ENCODE data around the gene CCT5. TPM values are rescaled to one million over a fixed set of nuclear protein-coding genes. Genes with fewer than 3 reads are reported as not detected.

CCT5 gene
- total RNA-seq, 2 experiments from 2014 or later: 511 to 526 TPM

DNA sequence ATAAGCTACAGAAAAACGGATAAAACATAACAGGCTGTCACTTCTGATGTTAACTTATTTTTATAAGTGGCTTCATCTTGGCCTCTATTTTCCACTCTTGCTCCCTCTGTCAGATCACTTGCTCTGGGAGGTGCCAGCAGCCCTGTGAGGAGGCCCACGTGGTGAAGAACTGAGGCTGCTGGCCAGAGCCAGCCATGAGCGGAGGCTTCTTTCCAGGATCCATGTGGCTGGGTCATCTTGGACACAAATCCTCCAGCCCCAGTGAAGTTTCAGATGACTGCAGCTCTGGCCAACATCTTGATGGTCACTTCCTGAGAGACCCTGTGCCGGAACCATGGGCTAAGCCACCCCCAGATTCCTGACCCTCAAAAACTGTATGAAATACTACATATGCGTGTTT lies 65.1 kb downstream of the CCT5 start:
- POLR2A ChIA-PET: no interaction called here

More for the DNA sequence above, 65.1 kb downstream of the CCT5 start:
- CTCF ChIA-PET: no interaction called here

Other genes starting within 250 kb of the CCT5 start
- 10 to 100 TPM; 33.1 to 33.6 TPM for gene ATPSCKMT, start 392 bp upstream of the CCT5 start, total RNA-seq
- 1 to 10 TPM; 3.0 to 4.1 TPM for gene CMBL, start 57.6 kb downstream of the CCT5 start, total RNA-seq
- gene MARCHF6, start 103.4 kb downstream of the CCT5 start, total RNA-seq: 100 to 1,000 TPM in 1 of 2 experiments, 10 to 100 TPM in 1; 98.3 to 102 TPM
- gene ROPN1L, start 191.6 kb downstream of the CCT5 start, total RNA-seq: under 1 TPM; 0.21 to 0.29 TPM